Retinal pigment epithelial cell (primary cell): ENCODE measurements around the gene ARID4B.
"Not testable (repeated sequence)": the region's sequence is repeated elsewhere in the genome, so short reads cannot be mapped to it uniquely, and the experiment has no call there.

ENCODE experiments used
- DNase-seq: peaks from one replicate; pipeline ENCODE4 v3.0.0-alpha.2; 2010; ENCODE audit warnings: low read depth
- H3K4me3 ChIP-seq: 2 replicates; pipeline ENCODE4 v1.5.1; 2011; ENCODE audit warnings: mild to moderate bottlenecking, low read length, control low read depth, moderate library complexity
- CTCF ChIP-seq: conservative IDR thresholded peaks from 2 replicates; pipeline ENCODE4 v1.5.1; 2011; ENCODE audit warnings: low read depth, low read length, control low read depth, inconsistent platforms

The ARID4B gene

GRCh38 chr1:235320521-235321179 lies 7.3 kb downstream of the ARID4B start:
- no peak for DNase-seq
- no peak for TF ChIP-seq CTCF
- H3K4me3 ChIP-seq = no peak overlapping the region

- DNase-seq = no peak
- H3K4me3 ChIP-seq = no peak overlapping the region
- no peak for TF ChIP-seq CTCF
Observed at GRCh38 chr1:235319255-235319654, 8.7 kb downstream of the ARID4B start.

DNA sequence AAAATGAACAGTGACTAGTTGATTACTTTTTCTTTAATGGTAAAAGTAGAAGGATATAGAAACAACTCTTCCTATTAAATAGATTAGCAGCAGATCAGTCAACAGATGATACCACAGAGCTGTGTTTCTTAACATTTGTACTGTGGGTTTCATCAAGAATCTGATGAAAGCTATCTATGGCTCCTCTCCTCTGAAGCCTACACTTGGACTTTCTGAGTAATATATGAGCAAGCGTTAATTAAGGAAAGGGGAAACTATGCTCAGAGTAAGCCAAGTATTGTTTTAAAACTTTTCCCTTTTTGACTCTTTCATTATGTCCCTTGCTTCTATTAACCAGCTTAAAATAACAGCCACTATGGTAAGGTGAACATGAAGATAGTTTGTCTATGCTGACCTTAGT lies 10.8 kb downstream of the ARID4B start:
- no peak for DNase-seq
- H3K4me3 ChIP-seq = no peak overlapping the region
- TF ChIP-seq CTCF = no peak

- H3K4me3 ChIP-seq = no peak overlapping the region
- DNase-seq = no peak
- no peak for TF ChIP-seq CTCF
Observed at GRCh38 chr1:235315735-235316134, 12.2 kb downstream of the ARID4B start.

- no peak for TF ChIP-seq CTCF
- DNase-seq = no peak
- H3K4me3 ChIP-seq = no peak overlapping the region
Observed at GRCh38 chr1:235315173-235315572, 12.8 kb downstream of the ARID4B start.

DNA sequence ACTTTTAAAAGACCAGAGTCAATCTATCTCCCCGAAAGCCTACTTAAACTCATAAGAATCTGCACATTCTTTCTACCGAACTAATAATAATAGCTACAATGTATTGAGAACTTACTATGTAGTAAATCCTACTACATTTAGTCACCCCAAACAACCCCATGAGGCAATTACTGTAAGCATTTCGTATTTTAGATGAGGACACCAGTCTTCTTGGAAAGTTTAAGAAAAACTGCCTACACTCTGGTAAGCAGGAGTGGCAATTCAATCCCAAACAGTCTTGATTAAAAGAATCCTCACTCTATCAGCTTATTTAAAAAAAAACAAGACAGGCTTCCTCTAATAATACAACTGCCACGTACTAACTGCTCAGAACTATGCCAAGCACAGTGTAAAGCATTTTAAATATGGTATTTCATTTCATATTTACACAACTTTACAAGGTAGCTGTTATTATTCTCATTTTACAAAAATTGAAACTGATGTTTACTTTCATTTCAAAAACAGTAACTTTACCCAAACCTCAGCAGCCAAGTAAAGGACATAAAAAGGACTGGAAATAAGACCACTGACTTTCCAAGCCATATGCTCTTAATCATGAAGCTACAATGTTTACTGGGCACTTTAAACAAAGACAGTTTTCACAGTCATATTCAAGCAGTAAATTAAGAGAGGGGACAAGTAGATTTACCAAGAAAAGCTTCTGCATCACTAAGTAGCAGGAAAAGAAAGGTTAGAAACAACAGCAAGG lies 13.9 kb downstream of the ARID4B start:
- TF ChIP-seq CTCF = no peak
- H3K4me3 ChIP-seq = no peak overlapping the region
- DNase-seq = no peak

- no peak for TF ChIP-seq CTCF
- H3K4me3 ChIP-seq = no peak overlapping the region
- DNase-seq = no peak
Observed at GRCh38 chr1:235313262-235313661, 14.7 kb downstream of the ARID4B start.

- not testable (repeated sequence) for DNase-seq, H3K4me3 ChIP-seq
Observed at GRCh38 chr1:235309206-235309605, 18.8 kb downstream of the ARID4B start.
